ENCODE results near the gene AURKAIP1. TPM values are rescaled to one million over a fixed set of nuclear protein-coding genes. Genes with fewer than 3 reads are reported as not detected.

AURKAIP1 gene
- total RNA-seq, 1 donor from 2014 or later = 31.0 TPM

DNA sequence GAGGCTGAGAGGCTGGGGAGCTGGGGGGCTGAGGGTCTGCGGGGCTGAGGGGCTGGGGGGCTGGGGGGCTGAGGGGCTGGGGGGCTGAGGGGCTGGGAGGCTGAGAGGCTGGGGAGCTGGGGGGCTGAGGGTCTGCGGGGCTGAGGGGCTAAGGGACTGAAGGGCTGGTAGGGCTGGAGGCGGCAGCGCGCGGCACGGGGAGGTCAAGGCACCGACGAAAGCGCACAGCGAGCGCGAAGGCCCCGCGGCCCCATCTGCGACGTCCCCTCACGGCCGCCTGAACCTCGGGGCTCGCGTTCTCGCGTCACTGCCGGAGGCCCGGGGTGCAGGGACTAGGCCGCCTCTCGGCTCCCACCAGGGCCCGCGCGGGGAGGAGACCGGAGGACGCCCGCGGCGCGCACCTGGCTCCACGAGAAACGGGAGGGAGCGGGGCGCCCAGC, 50.9 kb downstream of the AURKAIP1 start:
- DNase-seq (ENCODE audit: low spot score in 2 of 2) (no peak), FAIRE-seq (no peak)

Other genes starting within 250 kb of the AURKAIP1 start
- gene TTLL10, start 201.3 kb downstream of the AURKAIP1 start, total RNA-seq = not detected
- gene TNFRSF18, start 168.6 kb downstream of the AURKAIP1 start, total RNA-seq = not detected
- gene TNFRSF4, start 161.1 kb downstream of the AURKAIP1 start, total RNA-seq = not detected
- 22.8 TPM for gene SDF4, start 143.2 kb downstream of the AURKAIP1 start, total RNA-seq
- 24.1 TPM for gene B3GALT6, start 143.0 kb downstream of the AURKAIP1 start, total RNA-seq
- gene C1QTNF12, start 128.5 kb downstream of the AURKAIP1 start, total RNA-seq = not detected
- gene UBE2J2, start 101.4 kb downstream of the AURKAIP1 start, total RNA-seq = 37.9 TPM
- 1.2 TPM for gene SCNN1D, start 94.8 kb downstream of the AURKAIP1 start, total RNA-seq
- 63.2 TPM for gene ACAP3, start 67.3 kb downstream of the AURKAIP1 start, total RNA-seq
- 6.5 TPM for gene PUSL1, start 66.6 kb downstream of the AURKAIP1 start, total RNA-seq
- gene INTS11, start 50.5 kb downstream of the AURKAIP1 start, total RNA-seq = 28.9 TPM
- 14.3 TPM for gene CPTP, start 50.4 kb downstream of the AURKAIP1 start, total RNA-seq
- gene TAS1R3, start 43.9 kb downstream of the AURKAIP1 start, total RNA-seq = 0.41 TPM
- 65.2 TPM for gene DVL1, start 25.8 kb downstream of the AURKAIP1 start, total RNA-seq
- gene MXRA8, start 16.7 kb downstream of the AURKAIP1 start, total RNA-seq = 10.2 TPM
- 84.0 TPM for gene CCNL2, start 24.1 kb upstream of the AURKAIP1 start, total RNA-seq
- gene MRPL20, start 32.1 kb upstream of the AURKAIP1 start, total RNA-seq = 54.6 TPM
- 1.2 TPM for gene ANKRD65, start 46.1 kb upstream of the AURKAIP1 start, total RNA-seq
- 2.9 TPM for gene VWA1, start 60.5 kb upstream of the AURKAIP1 start, total RNA-seq
- gene ATAD3C, start 74.5 kb upstream of the AURKAIP1 start, total RNA-seq = not detected
- 10.6 TPM for gene ATAD3B, start 96.6 kb upstream of the AURKAIP1 start, total RNA-seq
- gene ATAD3A, start 137.0 kb upstream of the AURKAIP1 start, total RNA-seq = 9.0 TPM
- gene TMEM240, start 165.4 kb upstream of the AURKAIP1 start, total RNA-seq = 16.3 TPM
- 34.2 TPM for gene SSU72, start 199.7 kb upstream of the AURKAIP1 start, total RNA-seq
- gene FNDC10, start 224.9 kb upstream of the AURKAIP1 start, total RNA-seq = 2.9 TPM
- gene MIB2, start 240.3 kb upstream of the AURKAIP1 start, total RNA-seq = 45.7 TPM

All from frontal cortex (tissue), 4 donors.